Measurements from ENCODE around the gene PTCD2.

GRCh38 chr5:72392326-72392733 is 72.2 kb downstream of the PTCD2 start:
- TF ChIP-seq CTCF (IDR thresholded peaks at IDR 0.05) (no peak), POLR2A (IDR thresholded peaks at IDR 0.05) (no peak)

Data from esophagus squamous epithelium (tissue), 4 donors.